Mucosa of rectum (tissue), 2 donors: ENCODE data around the gene TIMP2.
"Not testable (repeated sequence)": the region's sequence is repeated elsewhere in the genome, so short reads cannot be mapped to it uniquely, and the experiment has no call there.

ENCODE experiments used
- H3K27ac ChIP-seq, 2 donors: one replicate each; pipeline ENCODE4 v1.7.0; 2013; ENCODE audit warnings: inconsistent platforms in 2 of 2, low read depth in 2 of 2, low read length in 2 of 2
- H3K27me3 ChIP-seq, 2 donors: one replicate each; pipeline ENCODE4 v1.7.0; 2013; ENCODE audit warnings: low read length in 2 of 2; ENCODE audit not compliant: control insufficient read depth in 2 of 2, insufficient read depth in 2 of 2
- H3K36me3 ChIP-seq, 2 donors: one replicate each; pipeline ENCODE4 v1.7.0; 2013; ENCODE audit warnings: low read length in 2 of 2; ENCODE audit not compliant: control insufficient read depth in 2 of 2, insufficient read depth in 2 of 2
- H3K4me1 ChIP-seq, 2 donors: one replicate each; pipeline ENCODE4 v1.7.0; 2013; ENCODE audit warnings: low read length in 2 of 2, mild to moderate bottlenecking in 1 of 2; ENCODE audit not compliant: control insufficient read depth in 2 of 2, insufficient read depth in 2 of 2
- H3K4me3 ChIP-seq, 2 donors: one replicate each; pipeline ENCODE4 v1.7.0; 2013; ENCODE audit warnings: low read length in 2 of 2
- H3K9ac ChIP-seq, 2 donors: one replicate each; pipeline ENCODE4 v1.7.0; 2013; ENCODE audit warnings: low read length in 2 of 2, low read depth in 1 of 2, mild to moderate bottlenecking in 1 of 2
- H3K9me3 ChIP-seq, 2 donors: one replicate each; pipeline ENCODE4 v1.7.0; 2013; ENCODE audit warnings: low read length in 2 of 2; ENCODE audit not compliant: control insufficient read depth in 2 of 2
- donor health status: healthy.
- donor health status: Normal muscosa, but diverticular disease.

The TIMP2 gene

DNA sequence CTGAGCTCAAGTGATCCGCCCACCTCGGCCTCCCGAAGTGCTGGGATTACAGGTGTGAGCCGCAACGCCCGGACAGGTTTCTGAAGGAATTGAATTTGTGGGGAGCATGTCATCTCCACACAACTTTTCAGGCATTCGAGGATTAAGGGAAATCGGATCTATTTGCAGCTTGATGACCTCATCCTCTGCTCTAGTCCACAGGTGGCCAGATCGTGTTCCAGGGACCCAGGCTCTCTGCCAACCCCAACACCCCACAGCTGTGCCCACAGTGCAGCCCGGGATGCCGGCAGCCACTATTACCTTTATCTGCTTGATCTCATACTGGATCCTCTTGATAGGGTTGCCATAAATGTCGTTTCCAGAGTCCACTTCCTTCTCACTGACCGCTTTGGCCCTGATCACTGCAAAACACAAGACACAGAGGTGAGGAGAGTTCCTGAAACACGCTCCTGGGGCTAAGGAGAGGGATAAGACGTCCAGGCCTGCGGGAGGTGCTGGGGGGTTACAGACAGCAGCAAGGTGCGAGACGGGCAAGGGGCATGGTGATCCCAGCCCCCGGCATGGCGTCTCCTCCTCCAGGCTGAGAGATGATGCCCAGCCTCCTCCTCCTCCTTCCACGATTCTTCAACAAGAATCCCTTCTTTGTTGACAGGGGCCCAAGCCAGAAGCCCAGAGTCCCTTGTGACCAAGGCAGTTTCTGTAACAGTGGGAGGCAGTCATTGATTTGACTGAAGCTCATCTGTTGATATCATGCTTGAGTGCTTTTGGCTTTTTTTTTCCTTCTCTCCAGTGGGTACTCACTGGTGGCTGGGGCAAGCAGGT is 51.5 kb downstream of the TIMP2 start:
- H3K9me3 ChIP-seq, result no peaks in the 10 kb centered on the region
- H3K4me3 ChIP-seq, result no peak overlapping the region
- H3K27me3 ChIP-seq, result no peaks in the 10 kb centered on the region
- H3K4me1 ChIP-seq, result peaks cover 3% of the 10 kb centered on the region in 2 donors
- H3K9ac ChIP-seq, result no peak overlapping the region
- no peak overlapping the region for H3K27ac ChIP-seq
- H3K36me3 ChIP-seq, result peaks cover 5 to 8% of the 10 kb centered on the region in 2 donors

GRCh38 chr17:78872486-78872885 is 52.7 kb downstream of the TIMP2 start:
- Histone ChIP-seq H3K27me3 (no peaks in the 10 kb centered on the region), H3K9me3 (no peaks in the 10 kb centered on the region), H3K9ac (no peak overlapping the region), H3K4me3 (no peak overlapping the region), H3K4me1 (peaks cover 2 to 3% of the 10 kb centered on the region in 2 donors), H3K27ac (no peak overlapping the region), H3K36me3 (peaks cover 5 to 11% of the 10 kb centered on the region in 2 donors)

DNA sequence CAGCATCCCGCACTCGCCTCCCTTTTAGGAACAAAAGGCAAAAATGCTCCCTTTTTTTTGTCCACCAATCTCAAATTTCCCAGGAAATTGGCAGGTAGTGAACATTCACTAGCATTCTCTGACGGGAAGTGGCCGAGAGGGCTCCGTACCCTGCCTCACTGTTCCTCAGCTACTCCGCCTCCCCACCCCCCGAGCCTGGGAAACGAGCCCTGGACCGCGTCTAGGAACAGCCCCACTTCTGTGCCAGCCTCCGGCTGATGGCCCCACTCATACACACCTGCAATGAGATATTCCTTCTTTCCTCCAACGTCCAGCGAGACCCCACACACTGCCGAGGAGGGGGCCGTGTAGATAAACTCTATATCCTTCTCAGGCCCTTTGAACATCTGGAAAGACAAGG is 54.6 kb downstream of the TIMP2 start:
- H3K27ac ChIP-seq, result no peak overlapping the region
- peaks cover 5 to 11% of the 10 kb centered on the region in 2 donors for H3K36me3 ChIP-seq
- no peak overlapping the region for H3K4me3 ChIP-seq
- no peaks in the 10 kb centered on the region for H3K9me3 ChIP-seq
- no peak overlapping the region for H3K9ac ChIP-seq
- H3K4me1 ChIP-seq, result peaks cover 0 to 3% of the 10 kb centered on the region in 2 donors
- H3K27me3 ChIP-seq, result no peaks in the 10 kb centered on the region

DNA sequence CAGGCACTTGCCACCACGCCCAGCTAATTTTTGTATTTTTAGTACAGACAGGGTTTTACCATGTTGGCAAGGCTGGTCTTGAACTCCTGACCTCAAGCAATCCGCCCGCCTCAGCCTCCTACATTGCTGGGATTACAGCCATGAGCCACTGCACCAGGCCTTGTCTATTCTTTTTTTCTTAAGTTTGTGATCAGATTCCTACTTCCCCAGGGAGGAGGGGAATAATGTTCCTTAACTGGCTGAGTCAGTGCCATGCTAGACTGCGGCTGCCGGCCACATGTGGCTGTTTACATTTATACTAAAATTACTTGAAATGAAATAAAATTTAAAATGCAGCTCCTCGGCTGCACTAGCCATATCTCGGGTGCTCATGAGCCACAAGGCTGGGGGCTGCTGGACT is 56.8 kb downstream of the TIMP2 start:
- Histone ChIP-seq H3K27me3 (no peaks in the 10 kb centered on the region), H3K27ac (no peak overlapping the region), H3K36me3 (peaks cover 0 to 11% of the 10 kb centered on the region in 2 donors), H3K4me3 (no peak overlapping the region), H3K9me3 (no peaks in the 10 kb centered on the region), H3K4me1 (no peaks in the 10 kb centered on the region), H3K9ac (no peak overlapping the region)

- H3K27me3 ChIP-seq, H3K4me1 ChIP-seq, H3K9ac ChIP-seq, H3K27ac ChIP-seq, H3K4me3 ChIP-seq, H3K9me3 ChIP-seq, H3K36me3 ChIP-seq: not testable (repeated sequence)
Observed at GRCh38 chr17:78867046-78867445, 58.1 kb downstream of the TIMP2 start.

GRCh38 chr17:78865682-78866390 is 59.4 kb downstream of the TIMP2 start:
- Histone ChIP-seq H3K36me3 (peaks cover 0 to 9% of the 10 kb centered on the region in 2 donors), H3K27me3 (no peaks in the 10 kb centered on the region), H3K4me1 (peaks cover 0 to 7% of the 10 kb centered on the region in 2 donors), H3K9me3 (no peaks in the 10 kb centered on the region), H3K27ac (no peak overlapping the region), H3K4me3 (peak overlapping the region in 1 of 2 donors; percentile 9), H3K9ac (no peak overlapping the region)

DNA sequence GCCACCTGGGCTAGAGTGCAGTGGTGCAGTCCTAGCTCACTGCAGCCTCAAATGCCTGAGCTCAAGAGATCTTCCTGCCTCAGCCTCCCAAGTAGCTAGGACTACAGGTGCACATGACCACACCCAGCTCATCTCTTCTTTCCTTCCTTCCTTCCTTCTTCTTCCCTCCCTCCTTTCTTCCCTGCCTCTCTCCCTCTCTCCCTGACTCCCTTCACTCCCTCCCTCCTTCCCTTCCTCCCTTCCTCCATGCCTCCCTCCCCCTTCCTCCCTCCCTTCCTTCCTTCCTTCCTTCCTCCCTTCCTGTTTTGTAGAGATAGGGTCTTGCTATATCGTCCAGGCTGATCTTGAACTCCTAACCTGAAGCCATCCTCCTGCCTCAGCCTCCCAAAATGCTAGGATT is 61.1 kb downstream of the TIMP2 start:
- Histone ChIP-seq H3K27ac (no peak overlapping the region), H3K4me3 (no peak overlapping the region), H3K9ac (no peak overlapping the region), H3K9me3 (no peaks in the 10 kb centered on the region), H3K36me3 (peaks cover 0 to 4% of the 10 kb centered on the region in 2 donors), H3K27me3 (no peaks in the 10 kb centered on the region), H3K4me1 (peaks cover 0 to 7% of the 10 kb centered on the region in 2 donors)

- H3K27ac ChIP-seq, result peak overlapping the region; percentile 35 to 67
- H3K27me3 ChIP-seq, result no peaks in the 10 kb centered on the region
- H3K4me3 ChIP-seq, result no peak overlapping the region
- peaks cover 0 to 7% of the 10 kb centered on the region in 2 donors for H3K4me1 ChIP-seq
- no peaks in the 10 kb centered on the region for H3K9me3 ChIP-seq
- peaks cover 0 to under 1% of the 10 kb centered on the region in 2 donors for H3K36me3 ChIP-seq
- peak overlapping the region in 1 of 2 donors; percentile 34 for H3K9ac ChIP-seq
Observed at GRCh38 chr17:78862073-78863023, 62.8 kb downstream of the TIMP2 start.

GRCh38 chr17:78861229-78861628 is 64.0 kb downstream of the TIMP2 start:
- Histone ChIP-seq H3K9me3 (no peaks in the 10 kb centered on the region), H3K4me1 (peaks cover 0 to 7% of the 10 kb centered on the region in 2 donors), H3K4me3 (no peak overlapping the region), H3K36me3 (peaks cover 0 to 7% of the 10 kb centered on the region in 2 donors), H3K27ac (no peak overlapping the region), H3K27me3 (no peaks in the 10 kb centered on the region), H3K9ac (no peak overlapping the region)
